ENCODE measurements around the gene WARS2. TPM values are rescaled to one million over a fixed set of nuclear protein-coding genes. Genes with fewer than 3 reads are reported as not detected.
A peak's percentile ranks its signal among the peaks of the same experiment; 100 is the strongest.
"Not testable (repeated sequence)": the region's sequence is repeated elsewhere in the genome, so short reads cannot be mapped to it uniquely, and the experiment has no call there.

The WARS2 gene
- total and polyA plus RNA-seq, 7 donors, result 8.4 to 18.8 (median 10.9) TPM

GRCh38 chr1:119160866-119161265 lies 20.4 kb upstream of the WARS2 start:
- DNase-seq, result no peak
- no peak overlapping the region for H3K4me3 ChIP-seq
- no peak for TF ChIP-seq CTCF (IDR thresholded peaks at IDR 0.05)
- TF ChIP-seq POLR2AphosphoS5 (IDR thresholded peaks at IDR 0.05), result no peak
- TF ChIP-seq POLR2A (IDR thresholded peaks at IDR 0.05), result no peak
- TF ChIP-seq EP300 (IDR thresholded peaks at IDR 0.05), result no peak
- H3K4me1 ChIP-seq, result no peaks in the 10 kb centered on the region
- H3K36me3 ChIP-seq, result peaks cover 0 to 20% (median 8%) of the 10 kb centered on the region in 4 donors
- H3K27ac ChIP-seq, result peak overlapping the region in 1 of 4 donors; percentile 11
- WGBS, 2 donors, result 53 to 58% methylated on average over 4 of the region's 4 CpGs
- no peaks in the 10 kb centered on the region for H3K9me3 ChIP-seq
- no peaks in the 10 kb centered on the region for H3K27me3 ChIP-seq
- intact Hi-C loops (cut with DNase I), result no loop called here

- 84 to 93% methylated on average over 2 of the region's 2 CpGs for WGBS, 2 donors
- peaks cover 0 to 20% (median 8%) of the 10 kb centered on the region in 4 donors for H3K36me3 ChIP-seq
- intact Hi-C loops (cut with DNase I), result no loop called here
Measured at GRCh38 chr1:119160409-119160808, 20.0 kb upstream of the WARS2 start.

GRCh38 chr1:119159966-119160365 lies 19.5 kb upstream of the WARS2 start:
- intact Hi-C loops (cut with DNase I), result no loop called here
- WGBS, 2 donors, result 79 to 86% methylated on average over 2 of the region's 2 CpGs
- TF ChIP-seq POLR2AphosphoS5 (IDR thresholded peaks at IDR 0.05), result no peak
- no peak for TF ChIP-seq CTCF (IDR thresholded peaks at IDR 0.05)
- TF ChIP-seq EP300 (IDR thresholded peaks at IDR 0.05), result no peak
- no peak for TF ChIP-seq POLR2A (IDR thresholded peaks at IDR 0.05)
- Histone ChIP-seq H3K4me3 (no peak overlapping the region), H3K27ac (peak overlapping the region in 1 of 4 donors; percentile 11), H3K4me1 (no peaks in the 10 kb centered on the region), H3K36me3 (peaks cover 0 to 20% (median 8%) of the 10 kb centered on the region in 4 donors), H3K27me3 (no peaks in the 10 kb centered on the region), H3K9me3 (no peaks in the 10 kb centered on the region)
- no peak for DNase-seq

More at GRCh38 chr1:119160409-119160808, 20.0 kb upstream of the WARS2 start:
- Histone ChIP-seq H3K4me1 (no peaks in the 10 kb centered on the region), H3K4me3 (no peak overlapping the region), H3K9me3 (no peaks in the 10 kb centered on the region), H3K27me3 (no peaks in the 10 kb centered on the region), H3K27ac (peak overlapping the region in 1 of 4 donors; percentile 11)
- no peak for DNase-seq
- TF ChIP-seq EP300 (IDR thresholded peaks at IDR 0.05) (no peak), POLR2AphosphoS5 (IDR thresholded peaks at IDR 0.05) (no peak), POLR2A (IDR thresholded peaks at IDR 0.05) (no peak), CTCF (IDR thresholded peaks at IDR 0.05) (no peak)

GRCh38 chr1:119159111-119159510 lies 18.7 kb upstream of the WARS2 start:
- intact Hi-C loops (cut with DNase I), result no loop called here
- Histone ChIP-seq H3K4me3 (no peak overlapping the region), H3K9me3 (no peaks in the 10 kb centered on the region), H3K27ac (no peak overlapping the region), H3K4me1 (no peaks in the 10 kb centered on the region), H3K27me3 (no peaks in the 10 kb centered on the region), H3K36me3 (peaks cover 0 to 20% (median 8%) of the 10 kb centered on the region in 4 donors)
- DNase-seq, result no peak
- TF ChIP-seq POLR2A (IDR thresholded peaks at IDR 0.05) (no peak), CTCF (IDR thresholded peaks at IDR 0.05) (no peak), EP300 (IDR thresholded peaks at IDR 0.05) (no peak), POLR2AphosphoS5 (IDR thresholded peaks at IDR 0.05) (no peak)
- 88 to 96% methylated on average over 2 of the region's 2 CpGs for WGBS, 2 donors

- H3K4me3 ChIP-seq; H3K27ac ChIP-seq; H3K9me3 ChIP-seq; intact Hi-C loops (cut with DNase I); DNase-seq; H3K27me3 ChIP-seq; H3K4me1 ChIP-seq: not testable (repeated sequence)
- H3K36me3 ChIP-seq, result peaks cover 0 to 20% (median 8%) of the 10 kb centered on the region in 4 donors
- 86 to 92% methylated on average over 6 of the region's 6 CpGs for WGBS, 2 donors
Measured at GRCh38 chr1:119156761-119157160, 16.3 kb upstream of the WARS2 start.

GRCh38 chr1:119155069-119155468 lies 14.6 kb upstream of the WARS2 start:
- H3K9me3 ChIP-seq; DNase-seq; intact Hi-C loops (cut with DNase I); H3K4me1 ChIP-seq; H3K27me3 ChIP-seq; H3K27ac ChIP-seq; H3K4me3 ChIP-seq: not testable (repeated sequence)
- peaks cover 0 to 20% (median 8%) of the 10 kb centered on the region in 4 donors for H3K36me3 ChIP-seq
- WGBS, 2 donors, result 94 to 96% methylated on average over 4 of the region's 4 CpGs

Measured in sigmoid colon (tissue), 7 donors.